Natural killer cell (primary cell): Measurements from ENCODE around the gene MX2. TPM values are rescaled to one million over a fixed set of nuclear protein-coding genes. Genes with fewer than 3 reads are reported as not detected.

Source experiments
- ATAC-seq, 3 donors: fragments of 150-1000 bp in 2 of 3; fragments of 200-7000 bp in 1 of 3; cut with Tn5 transposase; 1 replicate in 1 of 3; 2 replicates in 2 of 3; pipeline ENCODE4 v1.10.0; 2021; ENCODE audit warnings: mild to moderate bottlenecking in 2 of 3, moderate library complexity in 2 of 3
- DNase-seq, 2 donors: peaks; one replicate each; pipeline versions ENCODE4 v3.0.0 to v3.0.0-alpha.2; 2013 to 2021; ENCODE audit warnings: mixed read lengths in 1 of 2
- H3K27ac ChIP-seq: one replicate; pipeline ENCODE4 v1.5.1; 2013; ENCODE audit warnings: mild to moderate bottlenecking, low read length
- H3K27me3 ChIP-seq: one replicate; pipeline ENCODE4 v1.6.1; 2013; ENCODE audit warnings: low read length; ENCODE audit not compliant: control insufficient read depth, insufficient read depth
- H3K36me3 ChIP-seq: one replicate; pipeline ENCODE4 v1.6.1; 2013; ENCODE audit warnings: low read length; ENCODE audit not compliant: control insufficient read depth, insufficient read depth
- H3K4me1 ChIP-seq: one replicate; pipeline ENCODE4 v1.6.1; 2013; ENCODE audit warnings: low read length; ENCODE audit not compliant: control insufficient read depth, insufficient read depth
- H3K4me3 ChIP-seq: one replicate; pipeline ENCODE4 v1.5.1; 2013; ENCODE audit warnings: low read length
- H3K9me3 ChIP-seq: one replicate; pipeline ENCODE4 v1.6.1; 2013; ENCODE audit warnings: low read length; ENCODE audit not compliant: control insufficient read depth, insufficient read depth
- H3K27ac Mint-ChIP-seq, 2 donors: one replicate each; pipeline ENCODE4 v1.8.0; 2022; ENCODE audit warnings: mild to moderate bottlenecking in 2 of 2, mixed read lengths in 2 of 2, moderate library complexity in 1 of 2
- H3K27me3 Mint-ChIP-seq, 2 donors: one replicate each; pipeline ENCODE4 v1.8.0; 2022; ENCODE audit warnings: low read depth in 2 of 2, mixed read lengths in 2 of 2
- H3K36me3 Mint-ChIP-seq: one replicate; pipeline ENCODE4 v1.8.0; 2022; ENCODE audit warnings: mixed read lengths
- H3K4me1 Mint-ChIP-seq, 2 donors: one replicate each; pipeline ENCODE4 v1.8.0; 2022; ENCODE audit warnings: mixed read lengths in 2 of 2
- H3K4me3 Mint-ChIP-seq: one replicate; pipeline ENCODE4 v1.8.0; 2022; ENCODE audit warnings: mild to moderate bottlenecking, moderate library complexity, mixed read lengths
- H3K9me3 Mint-ChIP-seq, 2 donors: one replicate each; pipeline ENCODE4 v1.8.0; 2022; ENCODE audit warnings: mixed read lengths in 2 of 2
- WGBS: methylation state at CpG from one replicate; pipeline ENCODE4 v1.1.7; 2013; ENCODE audit warnings: missing lambda C conversion rate; ENCODE audit not compliant: insufficient coverage; 5-methylcytosine and 5-hydroxymethylcytosine counted together
- intact Hi-C: fragments of 100-400 bp; cut with micrococcal nuclease; formaldehyde crosslinking; loops from one replicate; pipeline ENCODE4 v1.14.2; 2022
- total RNA-seq, 4 donors: library from RNA; stranded (reverse); fragments of 120-200 nt in 1 of 4; gene quantifications; one replicate each; pipeline versions ENCODE4 v1.2.3 to v1.2.4, GENCODE V29; 2013 to 2022
- TF ChIP-seq, protein P1 (sequence below): fragments of 200-600 bp; IDR thresholded peaks from one replicate; pipeline ENCODE4 v1.8.0; 2022; ENCODE audit warnings: antibody characterized with exemption

Gene MX2
- total RNA-seq, 3 donors from 2014 or later (not counting 1 experiment from before 2014, with no cell fraction given) = 37.9 to 73.9 (median 42.6) TPM

- 87% methylated on average over 15 of the region's 16 CpGs for WGBS
- no peak overlapping the region for H3K27ac Mint-ChIP-seq
- no peaks in the 10 kb centered on the region for H3K4me1 Mint-ChIP-seq
- intact Hi-C loops = no loop called here
- TF ChIP-seq, protein P1, sequence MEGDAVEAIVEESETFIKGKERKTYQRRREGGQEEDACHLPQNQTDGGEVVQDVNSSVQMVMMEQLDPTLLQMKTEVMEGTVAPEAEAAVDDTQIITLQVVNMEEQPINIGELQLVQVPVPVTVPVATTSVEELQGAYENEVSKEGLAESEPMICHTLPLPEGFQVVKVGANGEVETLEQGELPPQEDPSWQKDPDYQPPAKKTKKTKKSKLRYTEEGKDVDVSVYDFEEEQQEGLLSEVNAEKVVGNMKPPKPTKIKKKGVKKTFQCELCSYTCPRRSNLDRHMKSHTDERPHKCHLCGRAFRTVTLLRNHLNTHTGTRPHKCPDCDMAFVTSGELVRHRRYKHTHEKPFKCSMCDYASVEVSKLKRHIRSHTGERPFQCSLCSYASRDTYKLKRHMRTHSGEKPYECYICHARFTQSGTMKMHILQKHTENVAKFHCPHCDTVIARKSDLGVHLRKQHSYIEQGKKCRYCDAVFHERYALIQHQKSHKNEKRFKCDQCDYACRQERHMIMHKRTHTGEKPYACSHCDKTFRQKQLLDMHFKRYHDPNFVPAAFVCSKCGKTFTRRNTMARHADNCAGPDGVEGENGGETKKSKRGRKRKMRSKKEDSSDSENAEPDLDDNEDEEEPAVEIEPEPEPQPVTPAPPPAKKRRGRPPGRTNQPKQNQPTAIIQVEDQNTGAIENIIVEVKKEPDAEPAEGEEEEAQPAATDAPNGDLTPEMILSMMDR = no peak
- Histone ChIP-seq H3K9me3 (no peaks in the 10 kb centered on the region), H3K27ac (no peak overlapping the region), H3K4me1 (no peaks in the 10 kb centered on the region), H3K36me3 (peaks cover 34% of the 10 kb centered on the region), H3K4me3 (no peak overlapping the region), H3K27me3 (no peaks in the 10 kb centered on the region)
- H3K27me3 Mint-ChIP-seq = no peaks in the 10 kb centered on the region
- DNase-seq (no peak), ATAC-seq (no peak)
- H3K4me3 Mint-ChIP-seq = no peak overlapping the region
- peaks cover 13% of the 10 kb centered on the region for H3K36me3 Mint-ChIP-seq
- no peaks in the 10 kb centered on the region for H3K9me3 Mint-ChIP-seq
Measured at GRCh38 chr21:41451753-41452676, 90.2 kb downstream of the MX2 start.

DNA sequence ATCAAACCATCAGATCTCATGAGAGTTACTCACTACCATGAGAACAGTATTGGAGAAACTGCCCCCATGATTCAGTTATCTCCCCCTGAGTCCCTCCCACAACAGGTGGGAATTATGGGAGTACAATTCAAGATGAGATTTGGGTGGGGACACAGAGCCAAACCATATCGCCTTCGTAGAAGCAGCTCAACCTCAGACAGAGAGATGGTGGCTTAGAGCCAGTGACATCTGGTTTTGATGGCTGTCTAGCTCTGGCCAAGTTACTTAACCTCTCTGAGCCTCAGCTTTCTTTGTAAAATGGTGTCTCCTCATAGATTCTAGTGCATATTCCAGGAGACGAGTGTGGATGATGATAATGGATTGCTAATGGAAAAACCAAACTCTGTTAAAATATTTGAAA is 91.4 kb downstream of the MX2 start:
- Mint-ChIP-seq H3K27me3 (no peaks in the 10 kb centered on the region), H3K27ac (no peak overlapping the region), H3K9me3 (no peaks in the 10 kb centered on the region), H3K4me3 (no peak overlapping the region), H3K4me1 (no peaks in the 10 kb centered on the region), H3K36me3 (peaks cover 13% of the 10 kb centered on the region)
- DNase-seq (no peak), ATAC-seq (no peak)
- 96% methylated on average over 3 of the region's 3 CpGs for WGBS
- H3K36me3 ChIP-seq = peaks cover 32% of the 10 kb centered on the region
- no peaks in the 10 kb centered on the region for H3K4me1 ChIP-seq
- TF ChIP-seq, protein P1 = no peak
- no peaks in the 10 kb centered on the region for H3K9me3 ChIP-seq
- H3K4me3 ChIP-seq = no peak overlapping the region
- H3K27me3 ChIP-seq = no peaks in the 10 kb centered on the region
- no peak overlapping the region for H3K27ac ChIP-seq
- intact Hi-C loops = no loop called here

- H3K27me3 ChIP-seq = no peaks in the 10 kb centered on the region
- no peaks in the 10 kb centered on the region for H3K9me3 ChIP-seq
- no peak overlapping the region for H3K4me3 Mint-ChIP-seq
- no peak for DNase-seq
- no peaks in the 10 kb centered on the region for H3K4me1 Mint-ChIP-seq
- H3K27me3 Mint-ChIP-seq = no peaks in the 10 kb centered on the region
- intact Hi-C loops = no loop called here
- H3K4me3 ChIP-seq = no peak overlapping the region
- peaks cover 32% of the 10 kb centered on the region for H3K36me3 ChIP-seq
- H3K27ac Mint-ChIP-seq = no peak overlapping the region
- H3K36me3 Mint-ChIP-seq = peaks cover 13% of the 10 kb centered on the region
- 50% methylated on average over 2 of the region's 3 CpGs for WGBS
- TF ChIP-seq, protein P1 = no peak
- H3K4me1 ChIP-seq = no peaks in the 10 kb centered on the region
- no peak overlapping the region for H3K27ac ChIP-seq
- H3K9me3 Mint-ChIP-seq = no peaks in the 10 kb centered on the region
- ATAC-seq = no peak
Measured at GRCh38 chr21:41453761-41454160, 91.9 kb downstream of the MX2 start.
